Heart left ventricle (tissue), 13 donors: ENCODE data around the gene FMNL3.

ENCODE experiments used
- POLR2A ChIP-seq, 2 donors: fragments of 450-650 bp; IDR thresholded peaks; one replicate each; pipeline ENCODE4 v1.6.1; 2017; ENCODE audit warnings: antibody characterized with exemption in 2 of 2, mild to moderate bottlenecking in 2 of 2, moderate library complexity in 2 of 2
- TF ChIP-seq, protein P1 (sequence below), 12 donors: fragments of 200-600 bp; sonication (generic) in 4 of 12; IDR thresholded peaks; one replicate each; pipeline versions ENCODE4 v1.5.0 to v1.8.0; 2018 to 2022; ENCODE audit warnings: antibody characterized with exemption in 12 of 12, mild to moderate bottlenecking in 5 of 12
- donor health status: ischemic (EF 13 %, LVEDD 7.1; RV severe dilation, severe dysfunction).
- donor health status: DM: no; HTN: yes; CAD: no.
- donor health status: DM: no; HTN: no; CAD: no.
- donor health status: ischemic (EF 25% LVEDD 6.9; RV normal size, moderate dysfunction).
- donor health status: ischemic (EF 25% LVEDD 5.7; RV mildly dilated, moderate dysfunction).
- donor health status: ischemic (EF 35%, LVEDD 5.7; RV mildly dilated, moderate dysfunction).
- donor health status: nonischemic (EF 11% LVEDD 7.7; RV severe dilation, severe dysfunction).
- donor health status: DM: yes; HTN: yes; CAD: no.
- donor health status: PGD.
- donor health status: ischemic (EF 29% LVEDD 5.4; RV normal size, mild dysfunction).
- donor health status: nonischemic (EF 23%, LVEDD 6.1; RV moderate dilation, normal function).

DNA sequence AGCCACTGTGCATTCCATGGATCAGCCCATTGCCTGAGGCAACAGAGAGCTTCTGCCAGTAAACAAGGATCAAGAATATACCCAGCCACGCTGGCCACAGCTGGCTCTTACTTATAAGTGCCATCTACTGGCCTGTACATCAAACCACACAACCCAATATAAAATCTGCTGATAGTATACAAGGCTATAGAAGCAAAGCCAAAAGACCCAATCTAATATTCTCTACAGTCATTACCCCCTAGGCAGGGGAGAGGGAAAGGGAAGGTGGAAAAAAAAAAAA is 97.4 kb downstream of the FMNL3 start:
- TF ChIP-seq POLR2A (IDR thresholded peaks at IDR 0.05): no peak
- TF ChIP-seq, protein P1, sequence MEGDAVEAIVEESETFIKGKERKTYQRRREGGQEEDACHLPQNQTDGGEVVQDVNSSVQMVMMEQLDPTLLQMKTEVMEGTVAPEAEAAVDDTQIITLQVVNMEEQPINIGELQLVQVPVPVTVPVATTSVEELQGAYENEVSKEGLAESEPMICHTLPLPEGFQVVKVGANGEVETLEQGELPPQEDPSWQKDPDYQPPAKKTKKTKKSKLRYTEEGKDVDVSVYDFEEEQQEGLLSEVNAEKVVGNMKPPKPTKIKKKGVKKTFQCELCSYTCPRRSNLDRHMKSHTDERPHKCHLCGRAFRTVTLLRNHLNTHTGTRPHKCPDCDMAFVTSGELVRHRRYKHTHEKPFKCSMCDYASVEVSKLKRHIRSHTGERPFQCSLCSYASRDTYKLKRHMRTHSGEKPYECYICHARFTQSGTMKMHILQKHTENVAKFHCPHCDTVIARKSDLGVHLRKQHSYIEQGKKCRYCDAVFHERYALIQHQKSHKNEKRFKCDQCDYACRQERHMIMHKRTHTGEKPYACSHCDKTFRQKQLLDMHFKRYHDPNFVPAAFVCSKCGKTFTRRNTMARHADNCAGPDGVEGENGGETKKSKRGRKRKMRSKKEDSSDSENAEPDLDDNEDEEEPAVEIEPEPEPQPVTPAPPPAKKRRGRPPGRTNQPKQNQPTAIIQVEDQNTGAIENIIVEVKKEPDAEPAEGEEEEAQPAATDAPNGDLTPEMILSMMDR (IDR thresholded peaks at IDR 0.05): no peak
